HL-60 (cell line): ENCODE data around the gene ANAPC15.

Source experiments
- DNase-seq, 2 experiments: peaks; one replicate each; pipeline ENCODE4 v3.0.0-alpha.2; 2010 to 2020; ENCODE audit warnings: low read depth in 1 of 2, low spot score in 1 of 2
- H3K27ac ChIP-seq: fragments of 250-450 bp; sonication (Bioruptor Pico); replicated peaks from 2 replicates; pipeline ENCODE4 v1.5.1; 2020; ENCODE audit warnings: mild to moderate bottlenecking, moderate library complexity
- H3K27me3 ChIP-seq: fragments of 250-450 bp; sonication (Bioruptor Pico); 2 replicates; pipeline ENCODE4 v1.5.1; 2021; ENCODE audit warnings: mild to moderate bottlenecking, moderate library complexity; ENCODE audit not compliant: insufficient read depth, poor library complexity, severe bottlenecking
- H3K4me3 ChIP-seq: replicated peaks from 2 replicates; pipeline ENCODE4 v1.5.1; 2011; ENCODE audit warnings: mild to moderate bottlenecking, control low read depth, low read length; ENCODE audit not compliant: insufficient read depth
- GABPA ChIP-seq: IDR thresholded peaks from 2 replicates; pipeline ENCODE4 v1.6.1; 2012; ENCODE audit warnings: low read depth
- POLR2AphosphoS5 ChIP-seq: IDR thresholded peaks from 2 replicates; pipeline ENCODE4 v1.6.1; 2012; ENCODE audit warnings: low read depth
- REST ChIP-seq: IDR thresholded peaks from 2 replicates; pipeline ENCODE4 v1.6.1; 2012; ENCODE audit warnings: low read depth; ENCODE audit not compliant: insufficient replicate concordance
- SPI1 ChIP-seq: IDR thresholded peaks from 2 replicates; pipeline ENCODE4 v1.6.1; 2012; ENCODE audit warnings: low read depth, mild to moderate bottlenecking, borderline replicate concordance
- TF ChIP-seq, protein P1 (sequence below): IDR thresholded peaks from one replicate; pipeline ENCODE4 v1.5.1; 2011; ENCODE audit warnings: low read length, control low read depth, inconsistent platforms; ENCODE audit not compliant: insufficient read depth

ANAPC15 gene

DNA sequence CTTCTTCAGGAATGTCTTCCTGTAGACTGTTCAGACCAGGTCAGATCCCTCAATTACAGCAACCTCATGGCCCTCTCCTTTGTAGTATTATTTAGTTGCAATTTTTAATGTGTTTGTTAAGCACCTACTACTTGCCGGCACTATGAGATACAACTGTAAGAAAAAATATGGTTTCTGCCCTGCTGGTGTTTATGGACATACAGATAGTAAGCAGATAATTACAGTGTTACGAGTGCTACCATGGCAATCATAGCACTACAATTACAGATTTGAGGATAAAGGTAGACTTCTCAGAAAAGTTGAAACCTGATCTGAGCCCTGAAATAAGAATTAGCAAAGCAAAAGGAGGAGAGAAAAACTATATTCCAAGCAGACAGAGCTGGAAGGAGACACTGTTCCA lies 29.1 kb downstream of the ANAPC15 start:
- TF ChIP-seq POLR2AphosphoS5: no peak
- TF ChIP-seq, protein P1, sequence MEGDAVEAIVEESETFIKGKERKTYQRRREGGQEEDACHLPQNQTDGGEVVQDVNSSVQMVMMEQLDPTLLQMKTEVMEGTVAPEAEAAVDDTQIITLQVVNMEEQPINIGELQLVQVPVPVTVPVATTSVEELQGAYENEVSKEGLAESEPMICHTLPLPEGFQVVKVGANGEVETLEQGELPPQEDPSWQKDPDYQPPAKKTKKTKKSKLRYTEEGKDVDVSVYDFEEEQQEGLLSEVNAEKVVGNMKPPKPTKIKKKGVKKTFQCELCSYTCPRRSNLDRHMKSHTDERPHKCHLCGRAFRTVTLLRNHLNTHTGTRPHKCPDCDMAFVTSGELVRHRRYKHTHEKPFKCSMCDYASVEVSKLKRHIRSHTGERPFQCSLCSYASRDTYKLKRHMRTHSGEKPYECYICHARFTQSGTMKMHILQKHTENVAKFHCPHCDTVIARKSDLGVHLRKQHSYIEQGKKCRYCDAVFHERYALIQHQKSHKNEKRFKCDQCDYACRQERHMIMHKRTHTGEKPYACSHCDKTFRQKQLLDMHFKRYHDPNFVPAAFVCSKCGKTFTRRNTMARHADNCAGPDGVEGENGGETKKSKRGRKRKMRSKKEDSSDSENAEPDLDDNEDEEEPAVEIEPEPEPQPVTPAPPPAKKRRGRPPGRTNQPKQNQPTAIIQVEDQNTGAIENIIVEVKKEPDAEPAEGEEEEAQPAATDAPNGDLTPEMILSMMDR: no peak
- TF ChIP-seq SPI1: no peak
- TF ChIP-seq GABPA: no peak
- no peak for TF ChIP-seq REST
- DNase-seq: no peak
- Histone ChIP-seq H3K4me3 (no peak overlapping the region), H3K27me3 (no peaks in the 10 kb centered on the region), H3K27ac (no peak overlapping the region)

GRCh38 chr11:72081821-72082453 lies 30.6 kb downstream of the ANAPC15 start:
- H3K4me3 ChIP-seq: no peak overlapping the region
- no peaks in the 10 kb centered on the region for H3K27me3 ChIP-seq
- TF ChIP-seq, protein P1: no peak
- TF ChIP-seq GABPA (no peak), SPI1 (no peak), REST (no peak), POLR2AphosphoS5 (no peak)
- H3K27ac ChIP-seq: peak overlapping the region; percentile 76
- DNase-seq: no peak

DNA sequence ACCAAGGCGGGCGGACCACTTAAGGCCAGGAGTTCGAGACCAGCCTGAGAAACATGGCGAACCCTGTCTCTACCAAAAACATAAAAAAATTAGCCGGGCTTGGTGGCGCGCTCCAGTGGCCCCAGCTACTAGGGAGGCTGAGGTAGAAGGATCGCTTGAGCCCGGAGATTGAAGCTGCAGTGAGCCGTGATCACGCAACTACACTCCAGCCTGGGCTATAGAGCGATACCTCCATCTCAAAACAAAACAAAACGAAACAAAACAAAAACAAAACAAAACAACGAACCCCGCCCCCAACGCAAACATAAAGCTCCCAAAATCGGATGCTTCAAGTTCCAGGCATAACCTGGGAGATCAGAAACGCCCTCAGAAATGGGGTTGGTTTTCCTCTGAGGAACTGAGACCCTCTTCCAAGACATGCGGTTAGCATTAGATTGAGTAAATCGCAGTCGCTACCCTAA lies 31.3 kb downstream of the ANAPC15 start:
- TF ChIP-seq, protein P1: no peak
- no peak for TF ChIP-seq POLR2AphosphoS5
- TF ChIP-seq GABPA: no peak
- no peak for TF ChIP-seq REST
- no peak for TF ChIP-seq SPI1
- Histone ChIP-seq H3K4me3 (peak overlapping the region; percentile 48), H3K27me3 (no peaks in the 10 kb centered on the region), H3K27ac (peak overlapping the region; percentile 76)
- DNase-seq: no peak
